Measurements from ENCODE around the gene TMOD2. TPM values are rescaled to one million over a fixed set of nuclear protein-coding genes. Genes with fewer than 3 reads are reported as not detected.

The TMOD2 gene
- total RNA-seq, 4 donors from 2014 or later: 7.8 to 18.7 (median 9.5) TPM

DNA sequence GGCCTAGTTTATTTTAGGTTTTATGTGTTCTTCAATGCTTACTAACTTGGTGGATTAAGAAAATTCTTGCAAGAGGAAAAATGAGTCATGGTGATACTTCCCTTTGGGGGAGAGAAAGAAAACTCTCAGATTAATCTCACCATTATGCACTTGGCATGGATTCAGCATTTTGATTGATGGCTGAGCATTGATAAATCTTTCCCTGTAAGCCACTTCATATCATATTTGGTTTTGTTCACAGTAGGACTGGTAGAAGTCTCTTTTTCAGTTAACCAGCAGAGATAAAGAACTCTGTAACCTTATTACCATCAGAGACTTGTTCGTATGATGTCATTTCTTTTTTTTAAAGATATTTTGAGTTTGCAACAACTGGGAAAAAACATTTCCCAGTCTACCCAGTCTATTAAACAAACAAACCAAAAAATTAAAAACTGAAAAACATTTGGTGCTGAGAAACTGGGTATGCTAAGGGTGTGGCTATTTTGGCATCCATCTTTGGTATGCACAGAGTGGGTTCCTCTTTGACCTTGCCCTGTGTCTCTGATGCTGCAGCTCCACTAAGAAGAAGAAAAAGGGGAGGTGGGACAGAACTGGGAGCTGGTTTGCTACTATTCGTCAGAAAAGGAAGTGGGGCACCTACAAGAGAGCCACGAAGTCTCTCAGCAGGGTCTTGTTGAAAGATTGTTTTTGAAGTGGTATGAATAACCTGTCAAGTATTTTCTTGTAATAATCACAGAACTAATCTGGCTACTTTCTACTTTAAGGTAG lies 95.2 kb downstream of the TMOD2 start:
- TF ChIP-seq, protein P1, sequence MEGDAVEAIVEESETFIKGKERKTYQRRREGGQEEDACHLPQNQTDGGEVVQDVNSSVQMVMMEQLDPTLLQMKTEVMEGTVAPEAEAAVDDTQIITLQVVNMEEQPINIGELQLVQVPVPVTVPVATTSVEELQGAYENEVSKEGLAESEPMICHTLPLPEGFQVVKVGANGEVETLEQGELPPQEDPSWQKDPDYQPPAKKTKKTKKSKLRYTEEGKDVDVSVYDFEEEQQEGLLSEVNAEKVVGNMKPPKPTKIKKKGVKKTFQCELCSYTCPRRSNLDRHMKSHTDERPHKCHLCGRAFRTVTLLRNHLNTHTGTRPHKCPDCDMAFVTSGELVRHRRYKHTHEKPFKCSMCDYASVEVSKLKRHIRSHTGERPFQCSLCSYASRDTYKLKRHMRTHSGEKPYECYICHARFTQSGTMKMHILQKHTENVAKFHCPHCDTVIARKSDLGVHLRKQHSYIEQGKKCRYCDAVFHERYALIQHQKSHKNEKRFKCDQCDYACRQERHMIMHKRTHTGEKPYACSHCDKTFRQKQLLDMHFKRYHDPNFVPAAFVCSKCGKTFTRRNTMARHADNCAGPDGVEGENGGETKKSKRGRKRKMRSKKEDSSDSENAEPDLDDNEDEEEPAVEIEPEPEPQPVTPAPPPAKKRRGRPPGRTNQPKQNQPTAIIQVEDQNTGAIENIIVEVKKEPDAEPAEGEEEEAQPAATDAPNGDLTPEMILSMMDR (IDR thresholded peaks at IDR 0.05): no peak
- no peak for TF ChIP-seq POLR2AphosphoS5 (IDR thresholded peaks at IDR 0.05)
- no peak for TF ChIP-seq EP300 (IDR thresholded peaks at IDR 0.05)
- no peak for TF ChIP-seq POLR2A (IDR thresholded peaks at IDR 0.05)
- no peaks in the 10 kb centered on the region for H3K27me3 ChIP-seq
- WGBS: 20% methylated on average over 3 of the region's 3 CpGs
- no peak for DNase-seq (ENCODE audit: low spot score in 2 of 2)
- no peak overlapping the region for H3K4me3 ChIP-seq
- H3K4me1 ChIP-seq: peaks cover 71% of the 10 kb centered on the region
- peak overlapping the region; percentile 26 for H3K27ac ChIP-seq
- no peaks in the 10 kb centered on the region for H3K36me3 ChIP-seq
- H3K9me3 ChIP-seq: no peaks in the 10 kb centered on the region

DNA sequence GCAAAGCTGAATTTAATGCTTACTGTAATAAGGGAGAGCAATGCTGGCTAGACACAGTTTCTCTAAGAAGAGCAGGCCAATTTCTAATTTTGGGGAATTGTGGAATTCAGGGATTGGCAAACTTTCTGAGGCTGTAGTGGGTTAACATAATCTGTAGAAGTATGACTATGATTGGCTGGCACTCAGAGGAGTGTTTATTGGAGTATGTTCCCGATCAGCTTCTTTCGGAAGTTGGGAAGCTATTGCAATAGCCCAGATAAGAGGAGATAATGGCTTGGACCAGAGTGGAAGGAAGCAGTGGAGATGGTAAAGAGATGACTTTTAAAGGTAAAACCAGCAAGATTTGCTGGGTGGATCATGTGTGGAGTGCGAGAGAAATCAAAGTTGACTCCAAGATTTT lies 97.4 kb downstream of the TMOD2 start:
- Histone ChIP-seq H3K4me3 (no peak overlapping the region), H3K9me3 (no peaks in the 10 kb centered on the region), H3K4me1 (peaks cover 52% of the 10 kb centered on the region), H3K27me3 (no peaks in the 10 kb centered on the region), H3K36me3 (no peaks in the 10 kb centered on the region), H3K27ac (no peak overlapping the region)
- DNase-seq (ENCODE audit: low spot score in 2 of 2): no peak
- WGBS: 47% methylated on average over 3 of the region's 3 CpGs
- TF ChIP-seq, protein P1 (IDR thresholded peaks at IDR 0.05): no peak
- TF ChIP-seq POLR2A (IDR thresholded peaks at IDR 0.05) (no peak), POLR2AphosphoS5 (IDR thresholded peaks at IDR 0.05) (no peak)

DNA sequence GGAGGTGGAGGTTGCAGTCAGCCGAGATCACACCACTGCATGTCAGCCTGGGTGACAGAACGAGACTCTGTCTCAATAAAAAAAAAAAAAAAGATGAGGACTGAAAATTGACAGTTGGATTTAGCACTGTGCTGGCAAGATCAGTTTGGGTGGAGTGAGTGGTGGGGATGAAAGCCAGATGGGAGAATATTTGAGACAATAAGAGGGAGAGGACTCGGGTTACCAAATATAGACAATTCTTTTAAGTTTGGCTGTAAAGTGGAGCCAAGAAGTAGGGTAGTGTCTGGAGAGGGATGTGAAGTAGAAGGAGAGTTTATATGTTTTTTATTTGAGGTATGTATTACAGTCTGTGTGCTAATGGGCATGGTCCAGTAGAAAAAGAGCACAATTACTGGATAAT lies 98.5 kb downstream of the TMOD2 start:
- Histone ChIP-seq H3K27me3 (no peaks in the 10 kb centered on the region), H3K4me1 (peaks cover 42% of the 10 kb centered on the region), H3K9me3 (no peaks in the 10 kb centered on the region), H3K27ac (no peak overlapping the region), H3K4me3 (no peak overlapping the region), H3K36me3 (no peaks in the 10 kb centered on the region)
- TF ChIP-seq POLR2A (IDR thresholded peaks at IDR 0.05) (no peak), EP300 (IDR thresholded peaks at IDR 0.05) (no peak), POLR2AphosphoS5 (IDR thresholded peaks at IDR 0.05) (no peak)
- TF ChIP-seq, protein P1 (IDR thresholded peaks at IDR 0.05): no peak
- 46% methylated on average over 3 of the region's 3 CpGs for WGBS
- DNase-seq (ENCODE audit: low spot score in 2 of 2): no peak

DNA sequence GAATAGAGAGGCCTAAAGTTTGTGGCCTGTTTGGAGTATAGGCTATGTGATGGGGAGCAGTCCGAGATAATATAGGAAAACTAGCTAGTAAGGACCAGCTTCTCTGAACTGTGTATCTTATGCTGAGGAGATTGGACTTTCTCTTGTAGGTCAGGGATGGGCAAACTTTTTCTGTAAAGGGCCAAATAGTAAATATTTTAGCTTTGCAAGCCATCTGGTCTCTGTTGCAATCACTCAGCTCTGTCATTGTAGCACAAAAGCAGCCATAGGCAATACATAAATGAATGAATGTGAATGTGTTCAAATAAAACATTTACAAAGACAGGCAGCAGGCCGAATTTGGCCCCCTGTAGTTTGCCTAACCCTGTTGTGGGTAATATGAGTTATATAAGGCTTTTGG lies 102.6 kb downstream of the TMOD2 start:
- no peak for DNase-seq (ENCODE audit: low spot score in 2 of 2)
- H3K4me1 ChIP-seq: peaks cover 16% of the 10 kb centered on the region
- no peak overlapping the region for H3K4me3 ChIP-seq
- WGBS: 90% methylated on average over 2 of the region's 2 CpGs
- no peaks in the 10 kb centered on the region for H3K36me3 ChIP-seq
- TF ChIP-seq, protein P1 (IDR thresholded peaks at IDR 0.05): no peak
- TF ChIP-seq EP300 (IDR thresholded peaks at IDR 0.05) (no peak), POLR2AphosphoS5 (IDR thresholded peaks at IDR 0.05) (no peak), POLR2A (IDR thresholded peaks at IDR 0.05) (no peak)
- H3K27ac ChIP-seq: no peak overlapping the region
- no peaks in the 10 kb centered on the region for H3K9me3 ChIP-seq
- H3K27me3 ChIP-seq: no peaks in the 10 kb centered on the region

DNA sequence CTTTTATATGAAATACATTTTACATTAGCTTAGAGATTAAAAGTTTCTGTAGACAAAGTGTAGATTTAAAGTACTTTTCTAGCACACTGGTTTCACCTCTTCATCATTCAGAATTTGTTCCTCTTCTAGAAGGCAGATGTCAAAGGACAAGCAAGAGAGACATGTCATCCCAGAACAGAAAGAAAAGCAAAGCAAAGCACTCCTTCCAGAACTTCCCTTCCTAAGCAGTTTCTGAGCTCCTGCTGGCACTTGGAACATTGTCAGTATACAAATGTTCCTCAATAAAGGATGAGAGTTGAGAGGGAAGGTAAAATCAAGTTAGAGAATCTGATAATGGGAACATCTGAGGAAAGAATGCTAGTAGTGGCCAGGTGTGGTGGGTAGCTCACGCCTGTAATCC lies 104.2 kb downstream of the TMOD2 start:
- Histone ChIP-seq H3K9me3 (no peaks in the 10 kb centered on the region), H3K4me3 (no peak overlapping the region), H3K27ac (no peak overlapping the region), H3K36me3 (no peaks in the 10 kb centered on the region), H3K27me3 (no peaks in the 10 kb centered on the region), H3K4me1 (peaks cover 11% of the 10 kb centered on the region)
- WGBS: 92% methylated on average over 1 of the region's 1 CpG
- TF ChIP-seq POLR2AphosphoS5 (IDR thresholded peaks at IDR 0.05) (no peak), EP300 (IDR thresholded peaks at IDR 0.05) (no peak), POLR2A (IDR thresholded peaks at IDR 0.05) (no peak)
- TF ChIP-seq, protein P1 (IDR thresholded peaks at IDR 0.05): no peak
- DNase-seq (ENCODE audit: low spot score in 2 of 2): no peak

Data from suprapubic skin (tissue), 4 donors.